Caco-2 (cell line): ENCODE data around the gene PNPLA3. TPM values are rescaled to one million over a fixed set of nuclear protein-coding genes. Genes with fewer than 3 reads are reported as not detected.

ENCODE experiments used
- BruUV-seq: library from RNA; stranded (reverse); fragments of 400-500 nt; replicated peaks from 2 replicates; lab custom pipeline; 2021; lab: Mats Ljungman, UMichigan
- CTCF ChIA-PET: fragments of 300-600 bp; sonication (Branson Sonifier 250); formaldehyde crosslinking; loops from one replicate; lab custom pipeline; 2022; ENCODE audit warnings: antibody characterized with exemption; lab: Charles Lee
- POLR2A ChIA-PET: fragments of 300-600 bp; sonication (Branson Sonifier 250); formaldehyde crosslinking; loops from one replicate; lab custom pipeline; 2022; ENCODE audit warnings: antibody characterized with exemption; lab: Charles Lee
- DNase-seq, 2 experiments: peaks; one replicate each; pipeline versions ENCODE4 v3.0.0 to v3.0.0-alpha.2; 2020 to 2022
- H3K27me3 ChIP-seq: replicated peaks from 2 replicates; pipeline ENCODE4 v1.6.0; 2011; ENCODE audit warnings: low read length; ENCODE audit not compliant: control insufficient read depth, insufficient read depth
- H3K36me3 ChIP-seq: 2 replicates; pipeline ENCODE4 v1.5.1; 2011; ENCODE audit warnings: low read length; ENCODE audit not compliant: control insufficient read depth, insufficient read depth
- H3K4me1 ChIP-seq: fragments of 250-450 bp; sonication (Bioruptor Pico); 2 replicates; pipeline ENCODE4 v1.5.1; 2020; ENCODE audit warnings: mild to moderate bottlenecking
- H3K4me3 ChIP-seq: 2 replicates; pipeline ENCODE4 v1.5.1; 2011; ENCODE audit warnings: low read depth, mild to moderate bottlenecking, control low read depth, low read length
- H3K9me3 ChIP-seq: fragments of 250-450 bp; sonication (Bioruptor Pico); 2 replicates; pipeline ENCODE4 v1.5.1; 2020; ENCODE audit warnings: mild to moderate bottlenecking, moderate library complexity
- H3K27ac Mint-ChIP-seq: one replicate; pipeline ENCODE4 v1.8.0; 2022; ENCODE audit warnings: mixed read lengths; ENCODE audit not compliant: unreplicated experiment
- H3K27me3 Mint-ChIP-seq: one replicate; pipeline ENCODE4 v1.8.0; 2022; ENCODE audit warnings: mixed read lengths; ENCODE audit not compliant: insufficient read depth, unreplicated experiment
- H3K36me3 Mint-ChIP-seq: one replicate; pipeline ENCODE4 v1.8.0; 2022; ENCODE audit warnings: mild to moderate bottlenecking, mixed read lengths; ENCODE audit not compliant: insufficient read depth, unreplicated experiment
- H3K4me1 Mint-ChIP-seq: one replicate; pipeline ENCODE4 v1.8.0; 2022; ENCODE audit warnings: low read depth, mixed read lengths; ENCODE audit not compliant: unreplicated experiment
- H3K4me3 Mint-ChIP-seq: one replicate; pipeline ENCODE4 v1.8.0; 2022; ENCODE audit warnings: mild to moderate bottlenecking, moderate library complexity, mixed read lengths; ENCODE audit not compliant: unreplicated experiment
- H3K9me3 Mint-ChIP-seq: one replicate; pipeline ENCODE4 v1.8.0; 2022; ENCODE audit warnings: mixed read lengths; ENCODE audit not compliant: unreplicated experiment
- intact Hi-C: fragments of 100-400 bp; cut with micrococcal nuclease; formaldehyde crosslinking; loops from one replicate; pipeline ENCODE4 v1.10.0; 2022; ENCODE audit not compliant: unreplicated experiment
- total RNA-seq: library from RNA; stranded (reverse); gene quantifications from 2 replicates; pipeline ENCODE4 v1.2.3, GENCODE V29; 2022
- TF ChIP-seq, protein P1 (sequence below), 2 experiments: fragments of 200-600 bp in 1 of 2; IDR thresholded peaks; 1 replicate in 1 of 2; 2 replicates in 1 of 2; pipeline versions ENCODE4 v1.5.1 to v1.8.0; 2011 to 2022; ENCODE audit warnings: antibody characterized with exemption in 1 of 2, control low read depth in 1 of 2, inconsistent platforms in 1 of 2, low read depth in 1 of 2, low read length in 1 of 2, mild to moderate bottlenecking in 1 of 2, moderate library complexity in 1 of 2; ENCODE audit not compliant: insufficient read depth in 1 of 2, severe bottlenecking in 1 of 2, unreplicated experiment in 1 of 2

The PNPLA3 gene
- total RNA-seq, 1 experiment from 2014 or later, result 5.0 TPM

DNA sequence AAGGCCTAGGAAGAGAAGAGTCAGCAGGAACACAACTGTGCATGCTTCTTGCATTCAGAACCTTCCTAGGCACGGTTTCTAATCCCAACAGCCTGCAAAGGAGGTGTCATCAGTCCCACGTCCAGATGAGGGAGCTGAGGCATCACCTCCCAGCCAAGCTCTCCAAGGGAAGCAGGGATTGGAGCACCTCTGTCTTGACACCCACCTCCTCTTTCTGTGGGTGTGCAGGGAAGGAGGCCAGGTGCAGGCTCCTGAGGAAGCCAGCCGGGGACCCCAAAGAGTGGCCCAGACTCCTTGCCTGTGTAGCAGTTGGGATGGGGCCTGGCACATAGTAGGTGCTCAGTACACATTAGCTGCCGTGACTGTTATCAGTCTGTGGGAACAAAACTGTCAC is 33.7 kb upstream of the PNPLA3 start:
- Mint-ChIP-seq H3K27me3 (peaks cover 18% of the 10 kb centered on the region), H3K4me3 (no peak overlapping the region), H3K36me3 (no peaks in the 10 kb centered on the region), H3K9me3 (no peaks in the 10 kb centered on the region), H3K4me1 (no peaks in the 10 kb centered on the region), H3K27ac (no peak overlapping the region)
- Histone ChIP-seq H3K4me1 (no peaks in the 10 kb centered on the region), H3K27me3 (no peaks in the 10 kb centered on the region), H3K4me3 (no peak overlapping the region), H3K36me3 (no peaks in the 10 kb centered on the region), H3K9me3 (no peaks in the 10 kb centered on the region)
- DNase-seq, result peak in 1 of 2 experiments; percentile 29
- CTCF ChIA-PET, result interaction anchor here (0.6 to 1.1 kb wide), 2 partner anchors 56 to 455 kb away, joined by 3 to 11 read pairs; no protein-coding TSS in a partner anchor
- TF ChIP-seq, protein P1, sequence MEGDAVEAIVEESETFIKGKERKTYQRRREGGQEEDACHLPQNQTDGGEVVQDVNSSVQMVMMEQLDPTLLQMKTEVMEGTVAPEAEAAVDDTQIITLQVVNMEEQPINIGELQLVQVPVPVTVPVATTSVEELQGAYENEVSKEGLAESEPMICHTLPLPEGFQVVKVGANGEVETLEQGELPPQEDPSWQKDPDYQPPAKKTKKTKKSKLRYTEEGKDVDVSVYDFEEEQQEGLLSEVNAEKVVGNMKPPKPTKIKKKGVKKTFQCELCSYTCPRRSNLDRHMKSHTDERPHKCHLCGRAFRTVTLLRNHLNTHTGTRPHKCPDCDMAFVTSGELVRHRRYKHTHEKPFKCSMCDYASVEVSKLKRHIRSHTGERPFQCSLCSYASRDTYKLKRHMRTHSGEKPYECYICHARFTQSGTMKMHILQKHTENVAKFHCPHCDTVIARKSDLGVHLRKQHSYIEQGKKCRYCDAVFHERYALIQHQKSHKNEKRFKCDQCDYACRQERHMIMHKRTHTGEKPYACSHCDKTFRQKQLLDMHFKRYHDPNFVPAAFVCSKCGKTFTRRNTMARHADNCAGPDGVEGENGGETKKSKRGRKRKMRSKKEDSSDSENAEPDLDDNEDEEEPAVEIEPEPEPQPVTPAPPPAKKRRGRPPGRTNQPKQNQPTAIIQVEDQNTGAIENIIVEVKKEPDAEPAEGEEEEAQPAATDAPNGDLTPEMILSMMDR (IDR thresholded peaks at IDR 0.05; ENCODE audit: insufficient read depth in 1 of 2, low read depth in 1 of 2, low read length in 1 of 2, severe bottlenecking in 1 of 2, unreplicated experiment in 1 of 2), result no peak
- POLR2A ChIA-PET, result no interaction called here
- no TSS peak for BruUV-seq
- intact Hi-C loops, result loop anchor here (5.0 kb wide), 1 partner anchor 57 kb away; no protein-coding TSS in a partner anchor

DNA sequence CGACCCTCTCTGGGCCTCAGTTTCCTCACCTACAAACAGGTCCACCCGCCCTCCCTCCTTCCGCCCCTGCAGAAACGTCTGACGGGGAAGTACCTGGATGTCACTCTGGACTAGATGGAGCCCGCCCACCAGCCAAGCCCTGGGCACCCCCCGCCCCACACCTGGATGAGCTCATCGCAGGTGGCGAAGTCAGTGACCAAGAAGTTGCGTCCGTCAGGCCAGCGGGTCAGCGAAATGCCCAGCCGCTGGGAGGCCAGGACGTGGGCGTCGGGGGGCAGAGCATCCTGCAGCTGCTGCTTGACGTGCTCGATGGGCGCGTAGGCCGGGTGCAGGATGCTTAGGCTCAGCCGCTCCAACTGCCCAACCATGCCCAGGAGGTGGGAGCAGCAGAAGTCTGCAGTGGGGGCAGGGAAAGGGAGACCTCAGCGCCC is 32.7 kb upstream of the PNPLA3 start:
- Mint-ChIP-seq H3K27me3 (peaks cover 18% of the 10 kb centered on the region), H3K27ac (no peak overlapping the region)
- POLR2A ChIA-PET, result no interaction called here

DNA sequence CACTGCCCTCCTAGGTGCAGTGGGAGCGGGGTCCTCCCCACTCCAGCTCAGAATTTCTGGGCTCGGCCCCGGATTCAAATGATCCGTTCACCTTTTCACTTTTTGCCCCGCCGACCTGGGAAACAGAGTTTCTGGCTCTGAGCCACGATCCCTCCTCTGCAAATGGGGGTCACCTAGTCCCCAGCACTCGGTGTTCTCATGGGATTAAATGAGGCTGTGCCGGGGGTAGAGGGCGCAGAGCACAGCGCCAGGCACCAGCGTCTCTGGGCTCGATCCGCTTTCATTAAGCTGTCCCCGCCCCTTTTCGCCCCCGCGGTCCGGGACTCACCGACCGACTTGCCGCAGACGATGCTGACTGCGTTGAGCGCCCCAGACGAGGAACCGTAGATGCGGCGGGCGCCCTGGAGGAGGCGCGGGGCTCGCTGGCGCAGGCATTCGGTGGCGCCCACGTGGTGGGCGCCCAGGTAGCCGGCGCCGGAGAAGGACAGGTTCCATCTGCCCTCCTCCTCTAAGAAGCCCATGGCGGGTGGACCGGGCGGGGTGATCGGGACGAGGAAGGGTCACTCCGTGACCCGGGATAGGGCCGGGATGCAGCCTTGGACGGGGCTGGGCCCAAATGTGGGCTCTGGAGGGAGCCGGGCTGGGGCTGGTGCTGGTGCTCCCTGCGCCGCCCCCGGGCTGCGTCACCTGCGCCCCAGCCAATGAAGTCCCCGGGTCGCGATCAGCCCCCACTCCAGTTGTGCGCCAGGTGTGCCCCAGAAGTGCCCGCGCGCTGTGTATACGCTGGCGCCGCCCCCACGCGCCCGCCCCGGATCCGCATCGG is 32.0 kb upstream of the PNPLA3 start, which contains the start of gene PNPLA5:
Gene PNPLA5 (minus strand): TSS at position 654 of the 823 bp plus-strand sequence. CDS start 133 bp downstream, at position 521.
- TF ChIP-seq, protein P1 (IDR thresholded peaks at IDR 0.05; ENCODE audit: insufficient read depth in 1 of 2, low read depth in 1 of 2, low read length in 1 of 2, severe bottlenecking in 1 of 2, unreplicated experiment in 1 of 2), result no peak
- ChIA-PET CTCF (no interaction called here), POLR2A (no interaction called here)
- no peak within 1 kb of the TSS for H3K4me3 ChIP-seq
- Mint-ChIP-seq H3K4me3 (no peak within 1 kb of the TSS), H3K9me3 (no peaks in the 10 kb centered on the region), H3K4me1 (no peaks in the 10 kb centered on the region), H3K27ac (no peak within 1 kb of the TSS), H3K27me3 (peaks cover 23% of the 10 kb centered on the region), H3K36me3 (no peaks in the 10 kb centered on the region)
- intact Hi-C loops, result no loop called here
- no peaks in the 10 kb centered on the region for H3K27me3 ChIP-seq
- no peaks in the 10 kb centered on the region for H3K9me3 ChIP-seq
- BruUV-seq, result no TSS peak
- no peaks in the 10 kb centered on the region for H3K4me1 ChIP-seq
- peak in 1 of 2 experiments; percentile 10 for DNase-seq
- no peaks in the 10 kb centered on the region for H3K36me3 ChIP-seq

More for the DNA sequence above, 32.7 kb upstream of the PNPLA3 start:
- DNase-seq, result peak in 1 of 2 experiments; percentile 24
- Mint-ChIP-seq H3K4me1 (no peaks in the 10 kb centered on the region), H3K9me3 (no peaks in the 10 kb centered on the region), H3K4me3 (no peak overlapping the region), H3K36me3 (no peaks in the 10 kb centered on the region)
- CTCF ChIA-PET, result no interaction called here
- no peaks in the 10 kb centered on the region for H3K9me3 ChIP-seq
- BruUV-seq, result no TSS peak
- no peak overlapping the region for H3K4me3 ChIP-seq
- TF ChIP-seq, protein P1 (IDR thresholded peaks at IDR 0.05; ENCODE audit: insufficient read depth in 1 of 2, low read depth in 1 of 2, low read length in 1 of 2, severe bottlenecking in 1 of 2, unreplicated experiment in 1 of 2), result no peak
- H3K36me3 ChIP-seq, result no peaks in the 10 kb centered on the region
- no peaks in the 10 kb centered on the region for H3K4me1 ChIP-seq
- H3K27me3 ChIP-seq, result no peaks in the 10 kb centered on the region
- intact Hi-C loops, result no loop called here
